GM10847 (cell line): Measurements from ENCODE around the gene PPT2.

Experiments used
- POLR2A ChIP-seq: IDR thresholded peaks from 2 replicates; pipeline ENCODE4 v1.6.1; 2011; ENCODE audit not compliant: insufficient read length; ENCODE audit errors: extremely low read depth

PPT2 gene

DNA sequence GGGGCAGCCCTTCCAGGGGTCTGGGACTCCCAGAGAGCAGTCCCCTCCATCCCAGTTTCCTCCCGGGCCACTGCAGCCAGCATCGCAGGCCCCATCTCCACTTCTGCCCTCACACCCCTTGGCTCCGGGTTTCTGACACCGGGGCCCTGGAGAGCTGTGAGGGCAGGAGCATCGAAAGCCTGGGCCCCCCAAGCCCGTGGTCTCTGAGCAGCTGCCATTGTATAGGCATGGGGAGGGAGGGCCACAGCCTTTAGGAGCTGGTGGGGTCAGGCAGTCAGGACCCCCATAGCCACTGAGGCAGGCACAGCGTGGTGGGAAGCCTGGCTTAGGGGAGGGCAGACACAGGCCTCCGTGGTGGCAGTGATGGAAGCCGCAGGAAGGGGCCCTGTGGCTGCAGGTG, 48.2 kb downstream of the PPT2 start:
- no peak for TF ChIP-seq POLR2A

DNA sequence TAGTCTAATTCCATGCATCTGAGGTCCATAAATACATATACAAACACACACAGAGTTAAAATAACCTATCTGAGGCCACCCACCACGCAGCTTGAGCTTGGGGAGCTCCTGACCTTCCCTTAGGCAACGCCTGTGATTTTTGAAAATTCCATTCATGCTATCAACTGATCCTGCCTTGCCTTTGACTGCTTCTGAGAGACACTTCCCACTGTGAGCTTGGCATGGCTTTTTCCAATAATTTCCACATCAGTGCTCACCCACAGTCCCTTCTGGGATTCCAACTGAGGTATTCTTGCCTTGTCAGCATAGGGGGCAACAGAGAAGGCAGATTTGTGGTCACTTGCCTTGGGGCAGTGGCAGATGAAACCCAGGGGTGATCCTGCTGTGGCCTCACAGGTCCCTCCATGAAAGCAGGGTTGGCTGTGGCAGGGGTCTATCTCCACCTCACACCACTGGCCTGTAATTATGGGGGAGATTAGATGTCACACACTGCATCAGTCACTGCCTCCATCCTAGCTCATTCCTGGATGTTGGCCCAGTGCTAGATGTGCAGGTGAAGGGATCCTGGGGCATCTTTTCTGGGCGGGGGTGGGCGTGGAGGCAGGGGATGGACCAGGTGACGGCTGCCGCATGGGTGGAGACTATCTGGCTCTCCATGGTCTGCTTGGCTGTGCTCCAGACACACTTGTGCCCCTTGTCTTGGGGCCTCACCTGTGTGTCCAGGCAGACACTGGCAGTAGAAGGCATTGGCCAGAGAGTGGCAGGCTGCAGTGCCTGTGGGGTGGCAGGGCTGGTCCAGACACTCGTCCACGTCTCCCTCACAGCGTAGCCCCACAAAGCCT, 49.7 kb downstream of the PPT2 start:
- TF ChIP-seq POLR2A = no peak

DNA sequence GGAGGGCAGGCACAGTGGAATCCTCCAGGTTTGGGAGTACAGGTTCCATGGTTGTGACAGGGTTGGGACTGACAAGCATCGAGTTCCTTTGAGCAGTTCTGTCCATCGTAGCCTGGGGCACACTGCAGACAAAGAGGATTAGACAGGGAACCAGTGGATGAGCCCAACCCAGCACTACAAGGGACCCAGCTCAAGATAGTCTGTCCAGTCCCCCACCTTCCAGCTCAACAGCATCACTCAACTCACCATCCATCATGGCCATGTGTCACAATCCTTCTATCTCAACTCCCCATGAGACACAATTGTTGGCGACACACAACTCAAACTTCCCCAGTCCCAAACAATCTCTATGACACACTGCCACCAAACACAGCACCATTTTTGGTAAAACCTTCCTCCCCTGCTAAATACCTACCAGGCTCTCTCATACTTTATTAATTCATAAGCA, 50.4 kb downstream of the PPT2 start:
- no peak for TF ChIP-seq POLR2A

DNA sequence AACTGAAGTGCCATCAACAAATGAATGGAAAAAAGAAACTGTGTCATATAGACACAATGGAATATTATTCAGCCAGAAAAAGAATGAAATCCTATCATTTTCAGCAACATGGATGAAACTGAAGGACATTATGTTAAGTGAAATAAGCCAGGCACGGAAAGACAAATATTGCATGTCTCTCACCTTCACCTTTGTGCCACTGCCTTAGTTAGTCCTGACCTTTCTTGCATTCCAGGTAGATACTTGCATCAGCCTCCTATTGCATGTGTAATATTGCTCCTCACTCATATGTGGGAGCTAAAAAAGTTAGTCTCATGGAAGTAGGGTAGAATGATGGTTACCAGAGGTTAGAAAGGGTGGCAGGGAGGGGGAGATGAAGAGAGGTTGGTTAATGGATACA, 55.1 kb downstream of the PPT2 start:
- no peak for TF ChIP-seq POLR2A

DNA sequence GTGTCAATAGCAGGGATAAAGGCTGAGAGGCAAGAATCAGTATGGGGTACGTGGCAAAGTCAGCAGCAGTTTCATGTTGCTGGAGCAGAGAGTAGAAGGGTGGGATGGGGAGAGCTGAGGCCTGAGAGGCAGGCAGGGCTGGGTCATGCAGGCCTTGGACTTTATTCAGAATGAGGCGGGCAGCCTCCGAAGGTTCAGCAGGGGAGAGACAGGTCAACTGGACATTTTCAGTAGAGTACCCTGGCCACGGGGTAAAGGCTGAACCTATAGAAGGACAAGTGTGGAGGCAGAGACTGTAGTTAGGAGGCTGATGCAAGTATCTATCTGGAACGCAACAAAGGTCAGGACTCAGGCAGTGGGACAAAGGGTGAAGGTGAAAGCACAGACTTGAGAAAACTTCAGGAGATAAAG, 56.3 kb downstream of the PPT2 start:
- no peak for TF ChIP-seq POLR2A

DNA sequence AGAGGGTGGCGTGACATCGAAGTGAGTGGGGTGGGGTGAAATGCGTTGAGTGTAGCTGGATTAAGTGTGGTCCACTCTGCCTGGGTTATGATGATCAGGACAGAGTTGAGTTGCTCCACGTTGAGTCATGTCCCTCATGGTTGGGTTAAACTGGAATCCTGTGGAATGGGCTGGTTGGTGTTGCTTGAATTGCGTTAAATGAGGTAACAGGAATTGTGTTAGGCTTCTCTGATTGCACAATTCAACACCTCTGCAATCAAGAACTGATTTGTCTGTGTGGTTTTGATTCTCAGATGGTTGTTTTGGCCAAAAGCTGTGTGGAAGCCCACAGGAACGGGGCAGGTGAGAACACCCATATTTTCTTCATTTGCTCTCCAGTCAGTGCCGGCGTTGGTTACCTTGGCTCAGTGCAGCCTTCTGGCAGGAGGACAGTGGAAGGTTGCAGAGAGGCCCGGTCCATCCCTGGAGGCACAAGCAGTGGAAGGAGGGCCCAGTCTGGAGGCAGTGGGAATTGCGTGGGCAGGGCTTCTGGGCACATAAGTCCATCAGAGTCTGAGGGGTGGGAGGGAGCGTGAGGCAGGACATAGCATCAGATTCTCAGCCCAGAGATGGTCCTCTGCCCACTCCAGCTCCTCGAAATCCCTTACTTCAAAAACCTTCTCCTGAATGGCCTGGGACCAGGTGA, 58.3 kb downstream of the PPT2 start:
- TF ChIP-seq POLR2A = no peak
